SK-N-SH (cell line): Measurements from ENCODE around the gene BTG3. TPM values are rescaled to one million over a fixed set of nuclear protein-coding genes. Genes with fewer than 3 reads are reported as not detected.

Experiments
- CTCF ChIA-PET: fragments of 300-600, 350-600 bp; formaldehyde crosslinking; extraction: SDS; loops from one replicate; lab custom pipeline; 2021; lab: Yijun Ruan, JAX
- POLR2A ChIA-PET: fragments of 350-600 bp; sonication (Branson Sonifier 250); formaldehyde crosslinking; extraction: SDS; loops from one replicate; lab custom pipeline; 2020; ENCODE audit warnings: antibody characterized with exemption, inconsistent platforms; lab: Yijun Ruan, JAX
- DNase-seq: peaks from one replicate; pipeline ENCODE4 v3.0.0; 2012
- H2AFZ ChIP-seq: fragments of 200-600 bp; sonication (generic); 2 replicates; pipeline ENCODE4 v1.8.1; 2016; ENCODE audit warnings: antibody characterized with exemption, mild to moderate bottlenecking, low read depth
- H3F3A ChIP-seq: fragments of 200-600 bp; sonication (generic); replicated peaks from 2 replicates; pipeline ENCODE3; 2016; ENCODE audit warnings: antibody characterized with exemption, mild to moderate bottlenecking; ENCODE audit not compliant: insufficient read depth
- H3K27ac ChIP-seq, 2 experiments: fragments of 200-500 bp in 1 of 2; fragments of 200-600 bp in 1 of 2; sonication (Bioruptor generic) in 1 of 2; sonication (generic), shearing (Covaris generic) in 1 of 2; 2 replicates each; pipeline versions ENCODE4 v1.5.1 to v1.6.1; 2014 to 2016; ENCODE audit warnings: low read depth in 2 of 2, inconsistent platforms in 1 of 2, low read length in 1 of 2, mild to moderate bottlenecking in 1 of 2, mixed read lengths in 1 of 2
- H3K27me3 ChIP-seq: fragments of 200-600 bp; sonication (generic), shearing (Covaris generic); 2 replicates; pipeline ENCODE4 v1.6.1; 2016; ENCODE audit warnings: mixed run types; ENCODE audit not compliant: insufficient read depth
- H3K36me3 ChIP-seq, 2 experiments: fragments of 200-500 bp in 1 of 2; fragments of 200-600 bp in 1 of 2; sonication (Bioruptor generic) in 1 of 2; sonication (generic) in 1 of 2; replicated peaks in 1 of 2; 2 replicates each; pipeline versions ENCODE3 to v1.5.1; 2014 to 2016; ENCODE audit warnings: low read length in 1 of 2, mild to moderate bottlenecking in 1 of 2; ENCODE audit not compliant: insufficient read depth in 2 of 2, control insufficient read depth in 1 of 2
- H3K4me1 ChIP-seq, 2 experiments: fragments of 200-500 bp in 1 of 2; fragments of 200-600 bp in 1 of 2; sonication (Bioruptor generic) in 1 of 2; sonication (generic), shearing (Covaris generic) in 1 of 2; 2 replicates each; pipeline versions ENCODE4 v1.5.1 to v1.6.1; 2014 to 2016; ENCODE audit warnings: low read depth in 1 of 2, low read length in 1 of 2, mixed run types in 1 of 2; ENCODE audit not compliant: insufficient read depth in 2 of 2, control insufficient read depth in 1 of 2
- H3K4me2 ChIP-seq: fragments of 200-600 bp; sonication (generic), shearing (Covaris generic); 2 replicates; pipeline ENCODE4 v1.6.1; 2017; ENCODE audit warnings: mixed run types
- H3K4me3 ChIP-seq, 2 experiments: fragments of 200-500 bp in 1 of 2; fragments of 200-600 bp in 1 of 2; sonication (Bioruptor generic) in 1 of 2; sonication (generic), shearing (Covaris generic) in 1 of 2; 2 replicates each; pipeline versions ENCODE4 v1.5.1 to v1.8.1; 2014 to 2016; ENCODE audit warnings: low read depth in 2 of 2, inconsistent platforms in 1 of 2, low read length in 1 of 2, mild to moderate bottlenecking in 1 of 2, mixed read lengths in 1 of 2, moderate library complexity in 1 of 2
- H3K79me2 ChIP-seq: fragments of 200-600 bp; sonication (generic); 2 replicates; pipeline ENCODE4 v1.8.1; 2017; ENCODE audit warnings: mild to moderate bottlenecking; ENCODE audit not compliant: insufficient read depth
- H3K9ac ChIP-seq: fragments of 200-600 bp; sonication (generic); 2 replicates; pipeline ENCODE4 v1.6.1; 2017; ENCODE audit warnings: mixed run types
- H3K9me2 ChIP-seq: fragments of 200-600 bp; sonication (generic); 2 replicates; pipeline ENCODE4 v1.6.1; 2017; ENCODE audit warnings: mixed run types
- H3K9me3 ChIP-seq: fragments of 200-600 bp; sonication (generic); 2 replicates; pipeline ENCODE4 v1.6.1; 2017; ENCODE audit warnings: mixed run types, mild to moderate bottlenecking, moderate library complexity
- H4K20me1 ChIP-seq: fragments of 200-600 bp; sonication (generic); 2 replicates; pipeline ENCODE4 v1.6.1; 2017; ENCODE audit warnings: mild to moderate bottlenecking, mixed run types; ENCODE audit not compliant: insufficient read depth
- CHD2 ChIP-seq: fragments of 150-350 bp; IDR thresholded peaks from 2 replicates; pipeline ENCODE4 v1.6.1; 2018; ENCODE audit warnings: low read length; ENCODE audit not compliant: partially characterized antibody
- ELF1 ChIP-seq: IDR thresholded peaks from 2 replicates; pipeline ENCODE4 v1.4.0; 2012
- EP300 ChIP-seq, 2 experiments: IDR thresholded peaks; 2 replicates each; pipeline versions ENCODE4 v1.4.0 to v1.6.1; 2012; ENCODE audit warnings: borderline replicate concordance in 1 of 2, low read depth in 1 of 2, low read length in 1 of 2
- EZH2phosphoT487 ChIP-seq: fragments of 200-600 bp; sonication (generic); IDR thresholded peaks from 2 replicates; pipeline ENCODE4 v1.6.1; 2017; ENCODE audit warnings: low read depth, mixed run types, mild to moderate bottlenecking, antibody characterized with exemption, moderate library complexity, borderline replicate concordance
- FOSL2 ChIP-seq: IDR thresholded peaks from 2 replicates; pipeline ENCODE4 v1.4.0; 2012; ENCODE audit warnings: low read depth, mild to moderate bottlenecking, moderate library complexity, borderline replicate concordance
- FOXJ3 ChIP-seq: sonication (generic); formaldehyde crosslinking; IDR thresholded peaks from 2 replicates; pipeline ENCODE4 v1.5.1; 2020; ENCODE audit warnings: mild to moderate bottlenecking, missing genetic modification reagents
- FOXM1 ChIP-seq: IDR thresholded peaks from 2 replicates; pipeline ENCODE4 v1.4.0; 2012; ENCODE audit warnings: low read depth, mild to moderate bottlenecking
- GATA2 ChIP-seq: sonication (generic); formaldehyde crosslinking; IDR thresholded peaks from 2 replicates; pipeline ENCODE4 v1.5.0; 2020; ENCODE audit warnings: mild to moderate bottlenecking, missing genetic modification reagents
- JUND ChIP-seq: IDR thresholded peaks from 2 replicates; pipeline ENCODE4 v1.4.0; 2012
- MEF2A ChIP-seq: IDR thresholded peaks from 2 replicates; pipeline ENCODE4 v1.4.0; 2012; ENCODE audit warnings: low read depth, borderline replicate concordance
- MXI1 ChIP-seq: IDR thresholded peaks from 2 replicates; pipeline ENCODE4 v1.6.1; 2012; ENCODE audit warnings: mild to moderate bottlenecking, low read depth, low read length, improper control_type of control experiment
- NFIC ChIP-seq: IDR thresholded peaks from 2 replicates; pipeline ENCODE4 v1.4.0; 2012; ENCODE audit warnings: borderline replicate concordance
- POLR2AphosphoS5 ChIP-seq: IDR thresholded peaks from 2 replicates; pipeline ENCODE4 v1.6.1; 2012; ENCODE audit warnings: low read depth, low read length
- RAD21 ChIP-seq: IDR thresholded peaks from 2 replicates; pipeline ENCODE4 v1.6.1; 2012; ENCODE audit warnings: mild to moderate bottlenecking, low read length
- RFX5 ChIP-seq: IDR thresholded peaks from 2 replicates; pipeline ENCODE4 v1.6.1; 2012; ENCODE audit warnings: mild to moderate bottlenecking, improper control_type of control experiment, low read length
- SMC3 ChIP-seq: IDR thresholded peaks from 2 replicates; pipeline ENCODE4 v1.6.1; 2012; ENCODE audit warnings: low read depth, low read length, improper control_type of control experiment
- TAF1 ChIP-seq: IDR thresholded peaks from 2 replicates; pipeline ENCODE4 v1.6.1; 2012; ENCODE audit warnings: low read depth, mild to moderate bottlenecking, low read length, moderate library complexity, borderline replicate concordance
- TCF12 ChIP-seq: IDR thresholded peaks from 2 replicates; pipeline ENCODE4 v1.4.0; 2012
- TEAD4 ChIP-seq: IDR thresholded peaks from 2 replicates; pipeline ENCODE4 v1.4.0; 2012; ENCODE audit warnings: mild to moderate bottlenecking, borderline replicate concordance; ENCODE audit not compliant: insufficient read depth
- USF2 ChIP-seq: fragments of 150-350 bp; IDR thresholded peaks from 2 replicates; pipeline ENCODE4 v1.6.1; 2017; ENCODE audit warnings: antibody characterized with exemption, low read length, low read depth, borderline replicate concordance
- YY1 ChIP-seq: IDR thresholded peaks from 2 replicates; pipeline ENCODE4 v1.4.0; 2012; ENCODE audit warnings: low read depth, mild to moderate bottlenecking
- WGBS: methylation state at CpG from one replicate; pipeline ENCODE4 v1.1.6; 2017; ENCODE audit warnings: low lambda C conversion rate; 5-methylcytosine and 5-hydroxymethylcytosine counted together
- polyA plus RNA-seq, 3 experiments: library from polyadenylated mRNA; depleted of rRNA; stranded (reverse); fragments of >200 nt; gene quantifications; 2 replicates each; pipeline ENCODE4 v1.2.3, GENCODE V29; 2012
- TF ChIP-seq, protein P1 (sequence below): IDR thresholded peaks from 2 replicates; pipeline ENCODE4 v1.4.0; 2012; ENCODE audit warnings: low read depth, borderline replicate concordance
- TF ChIP-seq, protein P2 (sequence below): IDR thresholded peaks from 2 replicates; pipeline ENCODE4 v1.6.1; 2012; ENCODE audit warnings: mild to moderate bottlenecking, low read depth, low read length, moderate library complexity

BTG3 gene
- polyA plus RNA-seq, 1 of the 3 experiments (the other 2 are of a cell fraction): 36.7 TPM

GRCh38 chr21:17631195-17631594 lies 18.5 kb upstream of the BTG3 start:
- no peak for DNase-seq
- H3K4me2 ChIP-seq: no peak overlapping the region
- no peak overlapping the region for H3K4me3 ChIP-seq
- no peaks in the 10 kb centered on the region for H3K4me1 ChIP-seq
- ChIA-PET POLR2A (no interaction called here), CTCF (no interaction called here)
- no peaks in the 10 kb centered on the region for H3F3A ChIP-seq
- no peak overlapping the region for H2AFZ ChIP-seq
- no peaks in the 10 kb centered on the region for H3K9me3 ChIP-seq
- H3K79me2 ChIP-seq: no peaks in the 10 kb centered on the region
- TF ChIP-seq GATA2 (CRISPR knock-in tag) (no peak), FOXM1 (no peak), FOXJ3 (CRISPR knock-in tag) (no peak), RFX5 (no peak), POLR2AphosphoS5 (no peak), FOSL2 (no peak), USF2 (no peak), JUND (no peak), MEF2A (no peak), SMC3 (no peak), MXI1 (no peak), TEAD4 (no peak)
- TF ChIP-seq, protein P1, sequence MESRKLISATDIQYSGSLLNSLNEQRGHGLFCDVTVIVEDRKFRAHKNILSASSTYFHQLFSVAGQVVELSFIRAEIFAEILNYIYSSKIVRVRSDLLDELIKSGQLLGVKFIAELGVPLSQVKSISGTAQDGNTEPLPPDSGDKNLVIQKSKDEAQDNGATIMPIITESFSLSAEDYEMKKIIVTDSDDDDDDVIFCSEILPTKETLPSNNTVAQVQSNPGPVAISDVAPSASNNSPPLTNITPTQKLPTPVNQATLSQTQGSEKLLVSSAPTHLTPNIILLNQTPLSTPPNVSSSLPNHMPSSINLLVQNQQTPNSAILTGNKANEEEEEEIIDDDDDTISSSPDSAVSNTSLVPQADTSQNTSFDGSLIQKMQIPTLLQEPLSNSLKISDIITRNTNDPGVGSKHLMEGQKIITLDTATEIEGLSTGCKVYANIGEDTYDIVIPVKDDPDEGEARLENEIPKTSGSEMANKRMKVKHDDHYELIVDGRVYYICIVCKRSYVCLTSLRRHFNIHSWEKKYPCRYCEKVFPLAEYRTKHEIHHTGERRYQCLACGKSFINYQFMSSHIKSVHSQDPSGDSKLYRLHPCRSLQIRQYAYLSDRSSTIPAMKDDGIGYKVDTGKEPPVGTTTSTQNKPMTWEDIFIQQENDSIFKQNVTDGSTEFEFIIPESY: no peak
- WGBS: 38% methylated on average over 4 of the region's 4 CpGs
- H3K27ac ChIP-seq: no peak overlapping the region
- H3K9me2 ChIP-seq: no peaks in the 10 kb centered on the region
- no peaks in the 10 kb centered on the region for H3K36me3 ChIP-seq
- no peak overlapping the region for H3K9ac ChIP-seq
- H3K27me3 ChIP-seq: no peaks in the 10 kb centered on the region
- no peaks in the 10 kb centered on the region for H4K20me1 ChIP-seq

DNA sequence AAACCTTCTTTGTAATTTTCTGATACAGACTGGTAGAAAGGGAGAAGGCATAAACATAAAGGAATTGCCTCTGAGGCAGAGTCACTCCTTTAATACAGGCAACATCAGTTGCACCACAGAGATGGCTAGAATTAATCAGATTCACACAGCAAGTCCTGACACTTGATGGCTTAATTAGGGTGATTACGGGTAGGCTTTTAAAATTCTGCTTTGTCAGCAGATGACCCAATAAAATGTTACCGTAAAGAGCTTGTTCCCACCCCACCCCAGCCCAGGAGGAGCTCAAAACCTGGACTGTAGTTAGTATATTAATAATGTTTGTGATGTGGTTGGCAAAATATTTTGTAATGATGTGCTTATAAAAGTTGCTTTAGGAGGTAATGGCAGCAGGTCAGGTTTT lies 9.3 kb upstream of the BTG3 start:
- Histone ChIP-seq H3K9me3 (no peaks in the 10 kb centered on the region), H3F3A (no peaks in the 10 kb centered on the region), H3K4me1 (no peaks in the 10 kb centered on the region; a peak in 1 of 4 replicates), H3K27me3 (no peaks in the 10 kb centered on the region), H3K36me3 (no peaks in the 10 kb centered on the region), H4K20me1 (no peaks in the 10 kb centered on the region), H3K4me3 (no peak overlapping the region), H2AFZ (no peak overlapping the region), H3K79me2 (no peaks in the 10 kb centered on the region), H3K9me2 (no peaks in the 10 kb centered on the region), H3K9ac (no peak overlapping the region), H3K27ac (no peak overlapping the region), H3K4me2 (no peak overlapping the region)
- WGBS: 44% methylated on average over 2 of the region's 2 CpGs
- POLR2A ChIA-PET: no interaction called here
- CTCF ChIA-PET: interaction anchor here (0.7 to 1.3 kb wide), 2 partner anchors 235 to 428 kb away, joined by 3 to 4 read pairs; no protein-coding TSS in a partner anchor
- DNase-seq: no peak
- TF ChIP-seq MEF2A (no peak), USF2 (no peak), JUND (no peak), EP300 (IDR thresholded peaks at IDR 0.05; ENCODE audit: borderline replicate concordance in 1 of 2, low read depth in 1 of 2, low read length in 1 of 2) (no peak), NFIC (no peak), ELF1 (no peak), EZH2phosphoT487 (no peak), RAD21 (no peak), CHD2 (no peak), RFX5 (no peak), TCF12 (no peak), TAF1 (no peak), YY1 (no peak), GATA2 (CRISPR knock-in tag) (no peak)
- TF ChIP-seq, protein P2, sequence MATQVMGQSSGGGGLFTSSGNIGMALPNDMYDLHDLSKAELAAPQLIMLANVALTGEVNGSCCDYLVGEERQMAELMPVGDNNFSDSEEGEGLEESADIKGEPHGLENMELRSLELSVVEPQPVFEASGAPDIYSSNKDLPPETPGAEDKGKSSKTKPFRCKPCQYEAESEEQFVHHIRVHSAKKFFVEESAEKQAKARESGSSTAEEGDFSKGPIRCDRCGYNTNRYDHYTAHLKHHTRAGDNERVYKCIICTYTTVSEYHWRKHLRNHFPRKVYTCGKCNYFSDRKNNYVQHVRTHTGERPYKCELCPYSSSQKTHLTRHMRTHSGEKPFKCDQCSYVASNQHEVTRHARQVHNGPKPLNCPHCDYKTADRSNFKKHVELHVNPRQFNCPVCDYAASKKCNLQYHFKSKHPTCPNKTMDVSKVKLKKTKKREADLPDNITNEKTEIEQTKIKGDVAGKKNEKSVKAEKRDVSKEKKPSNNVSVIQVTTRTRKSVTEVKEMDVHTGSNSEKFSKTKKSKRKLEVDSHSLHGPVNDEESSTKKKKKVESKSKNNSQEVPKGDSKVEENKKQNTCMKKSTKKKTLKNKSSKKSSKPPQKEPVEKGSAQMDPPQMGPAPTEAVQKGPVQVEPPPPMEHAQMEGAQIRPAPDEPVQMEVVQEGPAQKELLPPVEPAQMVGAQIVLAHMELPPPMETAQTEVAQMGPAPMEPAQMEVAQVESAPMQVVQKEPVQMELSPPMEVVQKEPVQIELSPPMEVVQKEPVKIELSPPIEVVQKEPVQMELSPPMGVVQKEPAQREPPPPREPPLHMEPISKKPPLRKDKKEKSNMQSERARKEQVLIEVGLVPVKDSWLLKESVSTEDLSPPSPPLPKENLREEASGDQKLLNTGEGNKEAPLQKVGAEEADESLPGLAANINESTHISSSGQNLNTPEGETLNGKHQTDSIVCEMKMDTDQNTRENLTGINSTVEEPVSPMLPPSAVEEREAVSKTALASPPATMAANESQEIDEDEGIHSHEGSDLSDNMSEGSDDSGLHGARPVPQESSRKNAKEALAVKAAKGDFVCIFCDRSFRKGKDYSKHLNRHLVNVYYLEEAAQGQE: no peak
